PFSK-1 (cell line): ENCODE results near the gene PRPH.

Experiments
- FOXP2 ChIP-seq: optimal IDR thresholded peaks from 2 replicates; pipeline ENCODE3; 2011; ENCODE audit warnings: borderline replicate concordance, control low read depth, inconsistent platforms; ENCODE audit not compliant: insufficient read depth; ENCODE audit errors: extremely low read length, extremely low read depth
- POLR2AphosphoS5 ChIP-seq: IDR thresholded peaks from 2 replicates; pipeline ENCODE4 v1.6.1; 2012; ENCODE audit warnings: low read depth, mild to moderate bottlenecking, control low read depth, low read length, moderate library complexity
- REST ChIP-seq, 2 experiments: IDR thresholded peaks; 2 replicates each; pipeline versions ENCODE4 v1.6.1 to v1.8.0; 2011 to 2012; ENCODE audit warnings: low read depth in 2 of 2, low read length in 2 of 2, control low read depth in 1 of 2, inconsistent platforms in 1 of 2, mild to moderate bottlenecking in 1 of 2, moderate library complexity in 1 of 2; ENCODE audit not compliant: insufficient read depth in 1 of 2
- TAF1 ChIP-seq: IDR thresholded peaks from 2 replicates; pipeline ENCODE4 v1.6.1; 2012; ENCODE audit warnings: low read length, control low read depth, borderline replicate concordance; ENCODE audit not compliant: insufficient read depth

- TF ChIP-seq REST (IDR thresholded peaks at IDR 0.05; ENCODE audit: insufficient read depth in 1 of 2, low read depth in 2 of 2, low read length in 2 of 2), result no peak
- no peak for TF ChIP-seq FOXP2
- no peak for TF ChIP-seq POLR2AphosphoS5
- no peak for TF ChIP-seq TAF1
These were observed 47.3 kb downstream of the PRPH start for GRCh38 chr12:49342066-49342913.
